GM23338 (cell line): ENCODE results near the gene ABR. TPM values are rescaled to one million over a fixed set of nuclear protein-coding genes. Genes with fewer than 3 reads are reported as not detected.

Experiments used
- ATAC-seq: fragments of 200-7000 bp; cut with Tn5 transposase; 3 replicates; pipeline ENCODE4 v1.9.1; 2020
- DNase-seq: peaks from one replicate; pipeline ENCODE4 v3.0.0-alpha.2; 2015; ENCODE audit warnings: low spot score
- H2AFZ ChIP-seq: fragments of 200-600 bp; sonication (generic); 2 replicates; pipeline ENCODE4 v1.8.0; 2016; ENCODE audit warnings: antibody characterized with exemption, mild to moderate bottlenecking, moderate library complexity
- H3F3A ChIP-seq: fragments of 200-600 bp; sonication (generic); replicated peaks from 2 replicates; pipeline ENCODE4 v1.8.0; 2017; ENCODE audit warnings: antibody characterized with exemption, mixed run types, low read depth
- H3K27ac ChIP-seq: fragments of 200-600 bp; sonication (generic); 2 replicates; pipeline ENCODE4 v1.6.1; 2016; ENCODE audit warnings: low read depth
- H3K27me3 ChIP-seq: fragments of 200-600 bp; sonication (generic); 2 replicates; pipeline ENCODE4 v1.8.0; 2016; ENCODE audit warnings: mild to moderate bottlenecking, mixed run types, moderate library complexity; ENCODE audit not compliant: insufficient read depth
- H3K36me3 ChIP-seq: fragments of 200-600 bp; sonication (generic); 2 replicates; pipeline ENCODE4 v1.8.0; 2016; ENCODE audit warnings: mild to moderate bottlenecking; ENCODE audit not compliant: insufficient read depth
- H3K4me1 ChIP-seq: fragments of 200-600 bp; sonication (generic); 2 replicates; pipeline ENCODE4 v1.8.0; 2016; ENCODE audit warnings: mild to moderate bottlenecking, moderate library complexity; ENCODE audit not compliant: insufficient read depth
- H3K4me2 ChIP-seq: fragments of 200-600 bp; sonication (generic); 2 replicates; pipeline ENCODE4 v1.7.1; 2017; ENCODE audit warnings: mixed run types
- H3K4me3 ChIP-seq: fragments of 200-600 bp; sonication (generic); 2 replicates; pipeline ENCODE4 v1.6.1; 2016; ENCODE audit warnings: mixed run types
- H3K79me2 ChIP-seq: fragments of 200-600 bp; sonication (generic); replicated peaks from 2 replicates; pipeline ENCODE4 v1.8.0; 2017; ENCODE audit warnings: mild to moderate bottlenecking; ENCODE audit not compliant: insufficient read depth
- H3K9me2 ChIP-seq: fragments of 200-600 bp; sonication (generic); 2 replicates; pipeline ENCODE4 v1.8.0; 2017; ENCODE audit not compliant: insufficient read depth
- H4K20me1 ChIP-seq: fragments of 200-600 bp; sonication (generic); replicated peaks from 2 replicates; pipeline ENCODE4 v1.8.0; 2017; ENCODE audit warnings: mild to moderate bottlenecking; ENCODE audit not compliant: insufficient read depth
- H3K27ac Mint-ChIP-seq: 2 replicates; pipeline ENCODE4 v1.8.0; 2020; ENCODE audit warnings: inconsistent platforms, mild to moderate bottlenecking, moderate library complexity, mixed read lengths
- H3K27me3 Mint-ChIP-seq: 3 replicates; pipeline ENCODE4 v1.8.0; 2022; ENCODE audit warnings: low read depth, mild to moderate bottlenecking, moderate library complexity, mixed read lengths, inconsistent platforms; ENCODE audit not compliant: insufficient read depth, poor library complexity
- H3K36me3 Mint-ChIP-seq: 3 replicates; pipeline ENCODE4 v1.8.0; 2021; ENCODE audit warnings: low read depth, mild to moderate bottlenecking, inconsistent platforms, moderate library complexity, mixed read lengths
- H3K4me1 Mint-ChIP-seq: 3 replicates; pipeline ENCODE4 v1.8.0; 2020; ENCODE audit warnings: mild to moderate bottlenecking, inconsistent platforms, mixed read lengths
- H3K4me3 Mint-ChIP-seq: 3 replicates; pipeline ENCODE4 v1.8.0; 2021; ENCODE audit warnings: moderate library complexity, mild to moderate bottlenecking, inconsistent platforms, mixed read lengths
- H3K9me3 Mint-ChIP-seq: 3 replicates; pipeline ENCODE4 v1.8.0; 2020; ENCODE audit warnings: moderate library complexity, mild to moderate bottlenecking, inconsistent platforms, mixed read lengths
- CREB1 ChIP-seq: fragments of 250-450 bp; sonication (Bioruptor Pico); IDR thresholded peaks from 2 replicates; pipeline ENCODE4 v1.5.0; 2020; ENCODE audit warnings: low read depth, mild to moderate bottlenecking, moderate library complexity
- CTCF ChIP-seq, 2 experiments: fragments of 200-600 bp in 1 of 2; sonication (generic) in 1 of 2; conservative IDR thresholded peaks; 2 replicates each; pipeline versions ENCODE4 v1.5.1 to v1.6.1; 2016 to 2017; ENCODE audit warnings: antibody characterized with exemption in 2 of 2, low read depth in 2 of 2, mild to moderate bottlenecking in 2 of 2, moderate library complexity in 1 of 2
- ETS1 ChIP-seq: IDR thresholded peaks from 2 replicates; pipeline ENCODE4 v1.6.1; 2016; ENCODE audit warnings: antibody characterized with exemption
- EZH2 ChIP-seq: fragments of 200-600 bp; sonication (generic); IDR thresholded peaks from one replicate; pipeline ENCODE4 v1.8.0; 2017; ENCODE audit warnings: antibody characterized with exemption, mild to moderate bottlenecking, low read depth; ENCODE audit not compliant: unreplicated experiment
- EZH2phosphoT487 ChIP-seq: fragments of 200-600 bp; sonication (generic); IDR thresholded peaks from one replicate; pipeline ENCODE4 v1.8.1; 2018; ENCODE audit warnings: antibody characterized with exemption; ENCODE audit not compliant: unreplicated experiment
- JUNB ChIP-seq: IDR thresholded peaks from one replicate; pipeline ENCODE4 v1.6.1; 2016; ENCODE audit warnings: antibody characterized with exemption; ENCODE audit not compliant: unreplicated experiment
- NANOG ChIP-seq: IDR thresholded peaks from 2 replicates; pipeline ENCODE4 v1.6.1; 2016; ENCODE audit warnings: antibody characterized with exemption, borderline replicate concordance
- POLR2AphosphoS5 ChIP-seq: IDR thresholded peaks from 2 replicates; pipeline ENCODE4 v1.6.1; 2016; ENCODE audit warnings: antibody characterized with exemption, low read depth
- REST ChIP-seq: IDR thresholded peaks from one replicate; pipeline ENCODE4 v1.6.1; 2018; ENCODE audit warnings: antibody characterized with exemption; ENCODE audit not compliant: unreplicated experiment
- STAT1 ChIP-seq: IDR thresholded peaks from one replicate; pipeline ENCODE4 v1.6.1; 2016; ENCODE audit warnings: antibody characterized with exemption; ENCODE audit not compliant: unreplicated experiment
- ZNF114 ChIP-seq: fragments of 250-450 bp; sonication (Bioruptor Pico); IDR thresholded peaks from 2 replicates; pipeline ENCODE4 v1.5.0; 2020; ENCODE audit warnings: mild to moderate bottlenecking, moderate library complexity
- ZNF331 ChIP-seq: fragments of 250-450 bp; sonication (Bioruptor Pico); IDR thresholded peaks from 2 replicates; pipeline ENCODE4 v1.5.0; 2020; ENCODE audit warnings: low read depth, mild to moderate bottlenecking, moderate library complexity
- ZNF462 ChIP-seq: fragments of 250-450 bp; sonication (Bioruptor Pico); IDR thresholded peaks from 2 replicates; pipeline ENCODE4 v1.5.0; 2020; ENCODE audit warnings: mild to moderate bottlenecking, moderate library complexity
- polyA plus RNA-seq: library from polyadenylated mRNA; unstranded; fragments of >200 nt; fragmentation: Nextera tagmentation; extraction: Ambion mirVana; gene quantifications from 2 replicates; pipeline ENCODE4 v1.2.1, GENCODE V29; 2016
- total RNA-seq: library from RNA; depleted of rRNA; stranded (reverse); fragments of >200 nt; shearing (Covaris generic); gene quantifications from 2 replicates; pipeline ENCODE4 v1.2.3, GENCODE V29; 2014

ABR gene
- total and polyA plus RNA-seq, 2 experiments from 2014 or later, result 15.0 to 27.7 TPM

GRCh38 chr17:1190751-1191331 lies 11.1 kb upstream of the ABR start:
- no peaks in the 10 kb centered on the region for H3K36me3 Mint-ChIP-seq

More at GRCh38 chr17:1190751-1191331, 11.1 kb upstream of the ABR start:
- no peak overlapping the region for H2AFZ ChIP-seq
- H4K20me1 ChIP-seq, result no peaks in the 10 kb centered on the region
- ATAC-seq (no peak), DNase-seq (no peak)
- TF ChIP-seq JUNB (no peak), ZNF114 (CRISPR knock-in tag) (no peak), ZNF462 (CRISPR knock-in tag) (no peak), CTCF (conservative IDR thresholded peaks at IDR 0.05; ENCODE audit: low read depth in 2 of 2) (no peak), ETS1 (no peak), STAT1 (no peak), EZH2 (no peak), CREB1 (CRISPR knock-in tag) (no peak), ZNF331 (no peak), POLR2AphosphoS5 (no peak), REST (no peak), NANOG (no peak), EZH2phosphoT487 (no peak)
- H3K27me3 Mint-ChIP-seq, result peaks cover 22% of the 10 kb centered on the region
- H3K27ac Mint-ChIP-seq, result no peak overlapping the region
- no peaks in the 10 kb centered on the region for H3K79me2 ChIP-seq
- no peaks in the 10 kb centered on the region for H3K36me3 ChIP-seq
- peaks cover 9% of the 10 kb centered on the region for H3K4me1 Mint-ChIP-seq
- no peak overlapping the region for H3K27ac ChIP-seq
- H3K9me2 ChIP-seq, result no peaks in the 10 kb centered on the region
- H3F3A ChIP-seq, result 0 out of 2 replicates have a peak, but pooled peaks cover 3% of the 10 kb centered on the region
- no peaks in the 10 kb centered on the region for H3K9me3 Mint-ChIP-seq
- H3K4me2 ChIP-seq, result no peak overlapping the region
- H3K4me3 Mint-ChIP-seq, result no peak overlapping the region
- 0 out of 2 replicates have a peak, but pooled peaks cover 4% of the 10 kb centered on the region for H3K4me1 ChIP-seq
- no peak overlapping the region for H3K4me3 ChIP-seq
- H3K27me3 ChIP-seq, result no peaks in the 10 kb centered on the region
